GM21381 (cell line): ENCODE measurements around the gene CRYGN.

ENCODE experiments used
- ATAC-seq: cut with Tn5 transposase; IDR thresholded peaks from one replicate; pipeline ENCODE4 v1.9.1; 2021; ENCODE audit warnings: mild to moderate bottlenecking, moderate library complexity; ENCODE audit not compliant: unreplicated experiment

Gene CRYGN

DNA sequence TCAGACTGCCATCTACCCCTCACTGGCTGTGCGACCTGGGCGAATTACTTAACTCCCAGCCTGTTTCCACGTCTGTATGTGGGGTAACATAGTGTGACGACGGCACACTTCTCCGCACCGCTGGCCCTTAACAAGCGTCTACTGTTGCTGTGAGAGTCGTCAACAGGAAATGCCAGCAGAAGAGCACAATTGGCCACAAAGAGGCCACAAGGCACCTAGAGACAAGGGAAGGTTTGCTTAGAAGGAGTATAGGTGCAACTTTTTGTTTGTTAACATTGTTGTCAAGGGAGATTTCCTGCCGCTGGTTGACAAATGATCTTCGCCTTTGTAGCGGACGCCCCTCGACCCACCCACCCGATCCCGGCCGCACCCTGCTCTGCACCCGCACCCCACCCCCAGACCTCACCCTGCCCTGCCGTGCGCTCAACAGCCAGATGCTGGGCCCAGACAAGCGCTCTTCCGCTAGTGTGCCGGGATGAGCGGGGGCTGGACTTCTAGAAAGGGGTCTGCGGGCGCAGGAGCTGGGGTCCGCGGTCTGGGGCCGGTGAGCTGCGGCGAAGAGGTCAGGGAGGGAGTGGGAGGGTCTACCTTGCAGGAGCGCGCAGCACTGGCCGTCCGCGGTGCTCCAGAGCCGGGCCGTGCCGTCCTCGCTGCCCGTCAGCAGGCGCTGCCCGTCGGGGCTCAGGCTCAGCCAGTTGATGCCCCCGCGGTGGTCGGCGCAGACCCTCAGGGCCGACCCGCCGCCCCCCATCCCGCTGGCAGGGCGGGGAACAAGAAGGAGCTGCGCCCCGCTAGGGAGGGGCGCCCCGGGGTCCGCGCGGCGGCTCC, 30.9 kb downstream of the CRYGN start:
- ATAC-seq = no peak

DNA sequence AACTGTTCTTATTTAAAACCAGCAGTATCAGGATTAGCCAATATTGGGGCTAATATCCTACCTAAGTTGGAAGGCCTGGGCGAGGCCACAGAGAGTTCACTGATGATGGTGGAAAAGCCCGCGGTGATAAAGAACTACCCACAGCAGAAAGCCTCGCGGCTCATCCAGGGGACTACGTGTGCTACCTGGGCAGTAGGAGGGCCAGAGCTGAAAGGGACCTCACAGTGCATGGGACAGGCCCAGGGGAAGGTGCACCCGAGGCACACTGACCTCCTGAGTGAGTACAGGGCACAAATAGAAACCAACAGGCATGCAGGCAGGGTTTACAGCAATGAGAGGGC, 31.5 kb downstream of the CRYGN start:
- no peak for ATAC-seq

DNA sequence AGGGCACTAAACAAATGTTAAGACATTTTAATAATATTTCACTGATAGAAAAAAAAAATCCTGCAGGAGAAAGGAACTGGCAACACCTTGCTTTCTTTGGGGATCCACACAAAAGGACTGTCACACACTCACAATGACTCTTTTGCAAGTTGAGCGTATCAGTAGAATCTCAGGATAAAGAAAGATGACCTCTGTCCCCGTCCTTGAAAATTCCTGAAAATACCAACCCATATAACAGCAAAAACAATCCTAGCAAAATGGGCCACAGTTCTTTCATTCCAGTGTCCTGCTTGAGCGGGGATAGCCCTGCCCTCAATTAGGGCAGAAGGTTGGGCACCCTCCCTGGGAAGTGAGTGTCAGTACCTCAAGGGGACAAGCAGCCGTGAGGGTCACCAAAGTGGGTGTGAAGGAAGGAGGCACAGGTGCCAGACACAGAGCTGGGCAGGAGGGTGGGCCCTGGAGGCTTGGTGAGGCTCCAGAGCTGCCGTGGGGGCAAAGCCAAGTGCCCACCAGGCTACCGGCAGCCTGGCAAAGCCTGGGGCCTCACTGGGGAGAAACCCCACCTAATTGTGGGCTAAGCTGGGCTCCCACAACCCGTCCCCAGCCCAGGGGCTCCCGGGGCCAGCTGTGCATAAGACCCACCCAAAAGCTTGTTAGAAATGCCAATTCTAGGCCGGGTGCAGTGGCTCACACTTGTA, 32.9 kb downstream of the CRYGN start:
- ATAC-seq = no peak

DNA sequence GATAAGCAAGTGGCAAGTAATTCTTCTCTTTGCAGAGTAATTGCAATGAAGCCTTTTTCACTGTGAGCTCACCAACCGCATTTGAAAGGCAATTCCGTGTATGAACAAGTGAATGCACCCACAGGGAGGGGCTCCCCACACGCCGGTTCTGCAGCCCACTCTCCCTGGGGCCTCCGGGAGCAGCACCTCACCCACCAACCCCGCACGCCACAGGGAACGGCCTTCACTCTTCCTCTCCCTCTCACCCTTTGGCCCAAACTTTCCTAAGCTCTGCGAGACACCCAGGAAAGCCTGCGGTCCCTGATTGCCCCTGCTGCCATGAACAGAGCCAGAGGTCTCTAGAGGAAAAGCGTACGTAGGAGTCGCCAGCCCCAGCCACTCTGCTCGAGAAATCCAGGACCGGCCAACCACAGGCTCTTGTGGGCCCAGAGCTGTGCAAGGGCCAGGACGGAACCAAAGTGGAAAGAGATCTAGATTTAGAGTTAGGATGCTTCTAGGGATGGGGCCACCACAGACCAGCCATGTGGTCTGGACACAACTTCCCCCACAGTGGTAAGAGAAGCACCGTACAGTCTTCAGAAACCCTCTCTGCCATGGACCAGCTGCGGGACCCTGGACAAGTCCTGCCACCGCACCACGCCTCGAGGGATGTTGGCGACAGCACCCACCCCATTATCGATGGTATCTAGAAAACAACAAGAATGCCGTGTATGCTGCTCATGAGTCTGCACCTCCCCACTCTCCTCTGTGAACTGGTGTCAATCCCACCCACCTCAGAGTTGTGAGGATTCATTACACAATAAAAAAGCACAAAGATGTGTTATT, 33.7 kb downstream of the CRYGN start:
- ATAC-seq = no peak

DNA sequence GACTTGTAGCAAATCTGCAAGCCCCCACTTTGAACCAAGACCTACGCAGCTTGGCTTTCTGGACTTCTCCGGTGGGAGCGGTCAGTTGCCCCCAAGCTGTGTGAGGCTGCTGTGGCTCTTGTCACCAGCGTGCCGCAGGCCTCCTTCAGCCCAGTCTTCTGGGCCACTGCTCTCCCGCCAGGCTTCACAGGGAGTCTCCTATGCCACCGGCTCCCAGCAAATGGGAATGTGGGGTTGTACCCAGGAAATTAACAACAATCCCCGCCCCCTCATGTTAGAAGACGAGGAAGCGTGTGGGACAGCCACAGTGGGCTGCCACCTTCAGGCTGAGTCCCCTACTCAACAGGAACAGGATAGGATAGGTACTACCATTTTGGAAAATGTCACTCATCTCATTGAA, 34.4 kb downstream of the CRYGN start:
- no peak for ATAC-seq

DNA sequence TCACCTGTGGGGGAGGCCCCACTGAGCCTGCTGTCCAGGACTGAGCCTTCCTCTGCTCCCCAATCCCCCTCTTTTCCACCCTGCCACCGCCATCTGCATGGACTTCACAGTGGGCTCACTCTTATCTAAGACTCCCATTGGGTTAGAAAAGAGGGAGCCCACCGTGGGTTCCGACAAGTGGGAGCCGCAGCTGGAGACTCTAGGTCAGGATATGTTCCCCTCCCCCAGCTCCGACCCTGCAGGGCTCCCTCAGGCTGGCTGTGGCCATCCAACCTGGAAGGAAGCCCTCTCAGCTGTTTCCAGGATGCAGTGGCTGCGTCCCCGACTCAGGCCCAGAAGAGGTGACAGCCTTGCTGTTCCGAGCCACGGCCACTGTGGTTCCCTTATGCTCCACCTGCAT, 34.9 kb downstream of the CRYGN start:
- ATAC-seq = no peak

DNA sequence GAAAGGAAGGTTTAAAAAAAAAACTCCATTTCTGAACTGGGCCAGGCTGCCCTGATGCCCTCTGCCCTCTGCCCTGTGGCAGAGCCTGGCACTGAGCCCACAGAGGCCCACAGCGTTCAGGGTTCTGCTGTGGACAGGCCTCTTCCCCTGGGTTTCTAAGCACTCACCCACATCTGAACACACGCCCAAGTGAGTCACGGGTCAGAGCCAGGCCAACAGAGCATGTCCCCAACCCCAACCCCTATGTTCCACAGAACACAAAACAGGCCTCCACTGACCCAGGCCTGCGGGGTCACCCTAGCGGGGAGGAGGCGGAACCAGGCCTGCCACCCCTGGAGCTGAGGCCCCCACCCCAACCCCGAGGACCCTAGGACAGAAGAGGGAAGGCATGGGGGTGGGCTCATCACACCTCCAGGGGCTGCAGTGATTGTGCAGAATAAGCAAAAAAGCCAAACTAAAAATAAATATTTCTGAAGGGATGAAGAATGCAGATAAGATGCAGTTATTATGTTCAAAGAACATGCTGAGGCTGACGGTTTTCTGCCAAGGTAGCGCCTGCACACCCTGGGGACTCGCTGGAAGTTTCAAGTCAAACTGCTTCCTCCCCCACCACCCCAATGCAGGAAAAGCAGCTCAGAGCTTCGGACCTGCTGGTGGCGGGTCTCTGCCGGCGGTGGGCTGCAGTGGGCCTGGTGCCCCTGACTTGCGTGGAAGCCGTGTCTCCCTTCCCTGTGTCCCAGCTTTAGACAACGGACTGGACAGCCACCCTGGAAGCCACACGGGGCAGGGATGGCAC, 35.5 kb downstream of the CRYGN start:
- no peak for ATAC-seq

DNA sequence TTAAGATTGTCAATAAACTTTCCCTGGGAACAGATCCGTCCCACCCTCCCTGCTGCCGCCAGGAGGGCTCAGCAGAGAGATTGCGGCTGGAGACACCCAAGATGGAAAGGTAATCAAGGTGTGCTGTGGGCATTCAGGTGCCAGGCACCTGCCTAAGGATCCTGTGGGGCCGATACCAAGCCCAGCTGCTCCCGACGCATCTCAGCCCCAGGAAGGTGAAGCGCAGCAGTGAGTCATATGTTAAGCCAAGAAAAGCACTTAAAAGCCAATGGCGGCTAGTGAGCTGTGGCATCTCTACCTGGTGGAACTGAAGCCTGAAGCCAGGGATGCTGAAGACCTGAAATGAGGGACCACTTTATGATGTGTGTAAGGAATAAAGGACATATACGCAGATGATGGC, 36.2 kb downstream of the CRYGN start:
- ATAC-seq = no peak

DNA sequence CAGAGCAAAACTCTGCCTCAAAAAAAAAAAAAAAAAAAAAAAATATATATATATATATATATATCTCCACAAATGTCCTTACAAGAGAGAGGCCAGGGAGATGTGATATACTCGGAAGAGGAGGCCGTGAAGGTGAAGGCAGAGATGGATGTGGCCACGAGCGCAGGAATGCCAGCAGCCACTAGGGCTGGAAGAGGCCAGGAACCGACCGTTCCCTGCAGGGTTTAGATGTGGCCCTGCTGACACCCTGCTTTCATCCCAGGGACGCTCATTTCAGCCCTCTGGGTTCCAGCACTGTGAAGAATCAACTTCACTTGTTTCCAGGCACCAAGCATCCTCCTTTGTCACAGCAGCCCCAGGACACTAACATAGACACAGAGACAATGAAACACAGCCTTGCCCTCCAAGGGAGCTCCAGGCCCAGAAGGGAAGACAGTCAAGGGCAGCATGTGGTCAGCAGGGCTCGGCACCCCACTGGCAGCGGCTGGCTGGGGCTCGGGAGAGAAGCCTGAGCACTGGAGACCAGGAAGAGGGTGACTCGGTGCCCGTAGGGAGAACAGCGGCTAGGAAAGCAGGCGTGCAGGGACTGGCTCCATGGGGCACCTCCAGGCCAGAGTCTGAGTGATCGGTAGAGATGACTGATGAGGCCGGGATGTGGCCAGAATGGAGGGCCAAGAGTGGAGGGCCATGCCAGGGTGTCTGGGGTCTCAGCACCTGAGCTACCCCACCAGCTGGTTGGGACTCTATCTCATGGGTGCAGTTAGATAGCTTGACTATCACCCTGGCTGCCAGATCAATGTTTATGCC, 37.7 kb downstream of the CRYGN start:
- ATAC-seq = no peak

DNA sequence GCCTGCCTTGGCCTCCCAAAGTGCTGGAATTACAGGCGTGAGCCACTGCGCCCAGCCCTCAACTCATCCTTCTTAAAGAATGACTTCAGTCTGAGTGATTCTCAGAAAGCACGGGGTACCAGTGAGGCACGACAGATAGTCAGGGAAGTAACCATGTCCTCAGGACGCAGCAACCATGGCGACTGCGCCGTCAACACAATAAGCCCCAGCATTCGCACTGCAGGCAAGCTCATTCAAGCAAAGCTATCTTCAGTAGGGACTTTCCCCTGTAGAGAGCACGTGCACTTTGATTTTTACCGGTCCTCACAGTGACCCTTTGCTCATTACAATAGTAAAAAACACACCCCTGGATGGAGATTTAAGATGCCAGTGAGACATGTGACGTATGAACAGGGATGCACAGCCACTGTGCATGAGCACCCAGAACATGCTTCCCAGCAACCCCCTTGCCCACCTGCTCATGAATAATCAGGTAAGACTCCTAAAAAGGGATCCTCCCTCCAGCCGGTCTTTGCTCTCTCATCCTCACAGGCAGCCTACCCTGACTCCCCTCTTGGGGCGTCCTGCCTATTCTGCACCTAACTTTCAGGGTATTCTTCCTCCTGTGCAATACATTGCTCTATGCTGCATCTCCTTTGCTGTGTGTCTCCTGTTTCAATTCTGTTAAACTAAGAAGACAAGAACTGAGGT, 39.2 kb downstream of the CRYGN start:
- ATAC-seq = peak; percentile 66

DNA sequence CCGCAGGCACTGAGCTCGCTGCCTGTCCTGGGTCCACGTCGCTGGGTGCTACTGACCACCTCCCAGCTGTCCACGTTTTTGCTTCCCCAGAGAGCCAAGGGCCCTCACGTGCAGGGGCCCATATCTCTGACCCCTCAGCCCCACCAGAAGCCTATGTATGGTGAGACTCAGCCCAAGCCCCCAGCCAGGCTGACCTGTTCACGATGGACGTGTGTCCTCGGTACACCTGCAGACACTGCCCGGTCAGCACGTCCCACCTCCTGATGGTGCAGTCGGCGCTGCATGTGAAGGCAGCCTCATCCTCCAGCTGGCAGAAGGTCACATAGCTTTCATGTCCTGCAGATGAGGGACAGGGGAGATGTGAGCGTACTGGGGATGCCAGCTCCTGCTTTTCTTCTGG, 40.0 kb downstream of the CRYGN start:
- no peak for ATAC-seq

DNA sequence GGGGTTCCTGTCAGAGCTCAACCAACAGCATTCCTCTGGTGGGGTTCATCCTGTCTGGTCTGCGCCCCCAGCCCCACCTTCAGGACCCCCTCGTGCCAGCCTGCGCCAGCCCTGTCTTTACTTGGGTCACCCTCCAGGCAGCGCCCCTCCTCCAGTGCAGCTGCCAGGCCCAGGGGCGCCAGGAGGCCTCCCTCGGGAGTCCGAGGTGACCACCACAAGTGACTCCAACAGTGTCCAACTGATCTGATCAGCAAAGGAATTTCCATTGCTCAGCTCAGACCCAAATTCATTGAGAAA, 40.7 kb downstream of the CRYGN start:
- ATAC-seq = no peak

DNA sequence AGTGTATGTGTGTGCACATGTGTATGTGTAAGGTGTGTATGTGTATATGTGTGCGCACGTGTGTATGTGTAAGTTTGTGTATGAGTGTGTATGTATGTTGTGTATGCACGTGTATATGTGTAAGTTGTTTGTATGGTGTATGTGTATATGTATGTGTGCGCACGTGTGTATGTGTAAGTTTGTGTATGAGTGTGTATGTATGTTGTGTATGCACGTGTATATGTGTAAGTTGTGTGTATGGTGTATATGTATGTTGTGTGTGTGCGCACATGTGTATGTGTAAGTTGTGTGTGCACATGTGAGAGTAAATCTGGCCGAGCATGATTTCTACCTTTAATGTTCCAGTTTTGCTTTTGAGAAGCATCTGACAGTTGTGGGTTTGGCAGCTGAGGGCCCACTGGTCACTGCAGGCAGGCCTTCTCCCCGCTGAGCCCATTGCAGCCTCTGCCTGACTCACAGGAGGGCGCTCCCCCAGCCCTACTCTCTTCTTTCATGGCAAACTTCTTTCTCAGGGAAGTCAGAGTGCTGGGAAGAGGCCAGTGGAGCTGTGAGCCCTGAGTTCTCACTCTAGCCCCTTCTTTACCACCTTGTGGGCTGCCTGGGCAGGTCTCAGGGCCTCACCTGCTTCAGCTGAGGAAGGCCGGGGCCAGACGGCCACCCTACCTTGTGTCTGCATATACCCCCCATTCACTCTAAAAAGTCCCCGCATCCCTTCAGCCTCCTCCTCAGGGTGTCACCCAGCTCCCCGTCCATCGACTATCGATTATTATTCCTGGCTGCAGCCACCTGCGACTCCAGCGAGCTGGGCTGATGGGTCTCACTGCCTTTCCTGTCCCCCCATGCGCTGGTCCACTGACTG, 41.3 kb downstream of the CRYGN start:
- ATAC-seq = no peak

DNA sequence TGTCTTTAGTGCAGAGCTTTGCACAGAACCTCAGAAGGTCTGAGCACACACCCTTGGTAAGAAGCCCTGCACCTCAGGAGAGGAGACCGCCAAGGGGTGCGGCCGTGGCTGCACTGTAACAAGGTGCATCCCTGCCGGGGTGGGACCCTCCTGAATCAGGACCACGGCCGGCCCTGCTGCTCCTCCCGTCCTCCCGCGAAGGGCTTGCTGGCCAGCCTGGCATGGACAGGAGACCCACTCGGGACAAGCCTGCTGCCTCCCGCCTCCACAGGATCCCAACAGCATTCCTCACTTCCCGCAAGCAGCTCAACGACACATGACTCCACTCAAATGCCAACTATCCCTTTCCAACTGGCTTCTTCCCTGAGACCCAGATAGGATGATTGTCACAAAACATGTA, 42.9 kb downstream of the CRYGN start:
- no peak for ATAC-seq

DNA sequence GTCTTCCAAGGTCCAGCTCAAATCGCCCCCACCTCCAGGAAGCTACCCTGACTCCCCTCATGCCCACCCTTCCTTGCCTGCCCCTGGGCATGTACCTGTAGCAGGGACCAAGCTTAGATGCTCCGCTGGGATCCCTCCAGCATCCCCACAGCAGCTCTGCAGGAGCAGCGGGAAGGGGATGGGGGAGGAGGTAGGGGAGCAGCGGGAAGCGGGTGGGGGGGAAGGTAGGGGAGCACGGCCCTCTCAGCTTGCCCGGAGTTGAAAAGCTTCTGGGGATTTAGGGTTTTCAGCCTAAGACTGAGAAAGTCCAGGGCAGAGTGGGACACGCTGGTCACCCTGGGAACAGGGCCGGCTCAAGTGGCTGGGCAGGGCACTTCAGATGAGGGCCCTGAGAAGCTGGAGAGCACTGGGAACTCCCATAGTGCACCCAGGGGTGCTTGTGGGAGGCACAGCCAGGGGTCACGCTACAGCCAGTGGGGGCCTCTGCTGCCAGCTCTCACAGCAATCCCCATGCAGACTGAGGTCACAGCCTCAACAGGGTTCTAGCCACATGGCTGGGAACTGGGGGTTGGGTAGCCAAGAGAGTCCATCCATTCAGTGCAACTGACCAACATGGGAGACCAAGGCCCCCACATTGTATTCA, 43.5 kb downstream of the CRYGN start:
- no peak for ATAC-seq

DNA sequence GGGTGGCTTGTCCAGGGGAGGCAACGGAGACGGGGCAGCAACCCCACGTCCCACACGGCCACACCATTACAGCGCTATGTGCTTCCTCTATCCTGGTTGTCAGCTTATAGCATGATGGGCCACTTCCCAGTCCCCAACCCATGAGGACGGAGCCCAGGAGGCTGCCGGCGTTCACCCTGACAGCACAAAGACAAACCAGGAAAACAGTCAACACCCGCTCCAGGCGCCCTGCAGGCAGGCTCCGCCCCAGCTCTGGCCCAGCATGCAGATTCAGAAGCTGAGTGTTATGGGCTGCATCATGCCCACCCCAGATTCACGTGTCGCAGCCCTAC, 44.9 kb downstream of the CRYGN start:
- no peak for ATAC-seq

DNA sequence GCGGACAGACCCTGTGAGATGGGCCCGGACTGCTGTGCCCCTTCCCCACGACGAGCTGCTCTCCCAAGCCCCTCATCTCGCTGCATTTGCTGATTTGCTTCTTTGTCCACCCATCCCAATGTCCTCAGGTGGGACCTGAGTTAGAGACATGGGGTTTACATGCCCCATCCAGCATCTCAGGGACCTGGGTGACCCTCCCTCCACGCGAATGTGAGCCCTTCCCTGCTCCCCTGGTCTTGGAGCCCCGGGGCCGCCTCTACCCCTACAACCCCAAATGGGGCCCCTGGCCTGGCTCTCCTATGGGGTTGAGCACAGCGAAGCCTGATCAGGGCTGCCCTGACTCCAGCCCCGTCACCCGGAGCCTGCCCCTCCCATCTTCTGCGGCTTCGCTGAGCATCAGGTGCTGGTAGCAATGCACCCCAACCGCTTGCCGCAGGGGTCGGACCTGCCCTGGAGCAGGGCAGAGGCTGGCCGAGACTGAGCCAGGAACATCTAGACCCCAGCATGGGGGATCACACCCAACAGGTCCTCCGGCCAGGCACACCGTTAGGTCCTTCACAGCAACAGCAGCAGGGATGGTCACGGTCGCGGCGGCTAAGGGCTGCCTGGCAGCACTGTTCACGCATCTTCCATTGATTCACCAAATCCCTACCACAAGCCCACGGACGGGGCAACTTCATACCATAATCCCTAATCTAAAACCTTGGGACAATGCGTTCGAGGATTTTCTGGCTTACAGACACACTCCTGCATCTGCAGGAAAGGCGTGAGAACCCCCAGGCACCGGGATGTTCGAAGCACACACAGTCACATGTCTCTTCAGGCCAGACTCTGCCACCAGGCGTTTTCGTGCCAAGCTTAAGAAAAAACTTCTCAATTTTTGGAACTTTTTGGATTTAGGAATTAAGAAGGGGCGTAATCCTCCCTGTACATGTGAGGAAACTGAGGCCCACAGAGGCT, 45.6 kb downstream of the CRYGN start:
- ATAC-seq = no peak
